ENCODE results near the gene ERO1A.
"Not testable (repeated sequence)": the region's sequence is repeated elsewhere in the genome, so short reads cannot be mapped to it uniquely, and the experiment has no call there.

Gene ERO1A, protein sequence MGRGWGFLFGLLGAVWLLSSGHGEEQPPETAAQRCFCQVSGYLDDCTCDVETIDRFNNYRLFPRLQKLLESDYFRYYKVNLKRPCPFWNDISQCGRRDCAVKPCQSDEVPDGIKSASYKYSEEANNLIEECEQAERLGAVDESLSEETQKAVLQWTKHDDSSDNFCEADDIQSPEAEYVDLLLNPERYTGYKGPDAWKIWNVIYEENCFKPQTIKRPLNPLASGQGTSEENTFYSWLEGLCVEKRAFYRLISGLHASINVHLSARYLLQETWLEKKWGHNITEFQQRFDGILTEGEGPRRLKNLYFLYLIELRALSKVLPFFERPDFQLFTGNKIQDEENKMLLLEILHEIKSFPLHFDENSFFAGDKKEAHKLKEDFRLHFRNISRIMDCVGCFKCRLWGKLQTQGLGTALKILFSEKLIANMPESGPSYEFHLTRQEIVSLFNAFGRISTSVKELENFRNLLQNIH

GRCh38 chr14:52695481-52696091, at the start of gene ERO1A:
ERO1A (minus strand) TSS chr14:52695558; CDS start chr14:52695481, 77 bp downstream.
- DNase-seq: peak; percentile 49

DNA sequence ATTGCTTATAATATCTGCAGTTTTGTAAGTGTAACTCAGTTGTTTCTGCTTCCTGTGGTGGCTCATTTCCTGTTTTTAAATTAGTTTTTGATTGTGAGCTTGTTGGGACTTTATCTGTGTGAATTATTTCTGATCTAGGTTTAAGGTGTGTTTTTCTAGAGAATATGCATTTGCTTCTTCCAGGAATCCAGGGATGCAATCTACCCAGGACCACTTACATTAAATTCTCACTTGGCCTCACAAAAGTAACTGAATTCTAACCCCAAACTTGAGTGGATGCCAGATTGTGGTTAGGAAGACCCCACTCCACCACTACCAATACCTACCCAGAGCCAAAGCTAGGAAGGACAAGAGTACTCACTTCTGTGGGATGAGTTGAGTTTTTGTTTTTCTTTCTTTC, 46.5 kb upstream of the ERO1A start:
- peak; percentile 73 for DNase-seq

DNA sequence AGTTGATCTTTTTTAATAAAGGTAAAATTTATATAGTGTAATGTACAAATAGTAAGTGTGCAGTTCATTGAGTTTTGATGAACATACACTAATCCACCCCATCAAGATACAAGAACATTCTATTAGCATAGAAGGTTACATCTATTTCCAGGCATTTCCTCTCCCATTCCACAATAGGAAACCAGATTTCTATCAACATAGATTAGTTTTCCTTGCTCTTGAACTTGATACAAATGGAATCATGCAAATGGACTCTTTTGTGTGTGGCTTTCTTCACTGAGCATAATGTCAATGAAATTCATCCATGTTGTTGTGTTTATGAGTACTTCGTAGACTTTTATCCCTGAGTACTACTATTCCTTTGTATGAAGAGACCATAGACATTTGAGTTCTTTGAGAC, 45.4 kb upstream of the ERO1A start:
- DNase-seq: no peak

DNA sequence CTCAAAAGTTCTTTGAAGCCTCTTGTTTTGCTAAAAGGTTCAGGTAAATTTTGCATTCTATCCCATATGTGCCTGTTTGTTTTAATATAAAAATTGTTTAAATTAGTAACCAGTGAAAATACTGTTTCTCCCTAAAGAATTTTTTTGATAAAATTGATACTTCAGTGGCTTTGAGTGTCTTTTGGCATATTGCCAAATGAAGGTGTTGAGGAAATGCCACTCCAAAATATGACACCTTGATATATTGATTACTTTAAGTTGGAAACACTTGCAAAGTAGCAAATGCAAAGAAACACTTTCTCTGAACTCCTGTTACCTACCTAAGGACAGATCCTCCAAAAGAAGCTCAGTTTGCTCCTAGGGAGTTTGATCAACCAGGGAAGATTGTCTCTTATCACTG, 43.1 kb upstream of the ERO1A start:
- DNase-seq: no peak

- DNase-seq: no peak
Measured at GRCh38 chr14:52735921-52736489, 40.6 kb upstream of the ERO1A start.

GRCh38 chr14:52733824-52734223, 38.5 kb upstream of the ERO1A start:
- no peak for DNase-seq

DNA sequence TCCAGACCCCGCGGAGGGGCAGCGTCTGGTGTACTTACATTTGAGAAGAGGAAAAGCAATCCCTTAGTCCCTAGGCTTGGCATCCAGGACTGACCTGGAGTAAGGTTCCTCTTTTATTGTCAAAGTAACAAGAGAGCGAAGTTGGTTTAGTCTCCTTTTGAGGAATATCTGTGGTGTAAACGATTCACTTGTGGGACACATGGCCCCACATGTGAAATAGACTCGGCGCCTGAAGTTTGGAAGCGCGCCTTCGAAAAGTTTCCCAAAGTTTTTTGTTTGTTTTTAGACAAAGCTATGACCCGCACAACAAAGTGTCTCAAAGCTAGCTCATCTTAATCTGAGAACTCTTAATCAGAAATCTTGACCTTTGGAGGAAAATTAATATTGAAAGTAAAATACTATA, 35.4 kb upstream of the ERO1A start:
- no peak for DNase-seq

DNA sequence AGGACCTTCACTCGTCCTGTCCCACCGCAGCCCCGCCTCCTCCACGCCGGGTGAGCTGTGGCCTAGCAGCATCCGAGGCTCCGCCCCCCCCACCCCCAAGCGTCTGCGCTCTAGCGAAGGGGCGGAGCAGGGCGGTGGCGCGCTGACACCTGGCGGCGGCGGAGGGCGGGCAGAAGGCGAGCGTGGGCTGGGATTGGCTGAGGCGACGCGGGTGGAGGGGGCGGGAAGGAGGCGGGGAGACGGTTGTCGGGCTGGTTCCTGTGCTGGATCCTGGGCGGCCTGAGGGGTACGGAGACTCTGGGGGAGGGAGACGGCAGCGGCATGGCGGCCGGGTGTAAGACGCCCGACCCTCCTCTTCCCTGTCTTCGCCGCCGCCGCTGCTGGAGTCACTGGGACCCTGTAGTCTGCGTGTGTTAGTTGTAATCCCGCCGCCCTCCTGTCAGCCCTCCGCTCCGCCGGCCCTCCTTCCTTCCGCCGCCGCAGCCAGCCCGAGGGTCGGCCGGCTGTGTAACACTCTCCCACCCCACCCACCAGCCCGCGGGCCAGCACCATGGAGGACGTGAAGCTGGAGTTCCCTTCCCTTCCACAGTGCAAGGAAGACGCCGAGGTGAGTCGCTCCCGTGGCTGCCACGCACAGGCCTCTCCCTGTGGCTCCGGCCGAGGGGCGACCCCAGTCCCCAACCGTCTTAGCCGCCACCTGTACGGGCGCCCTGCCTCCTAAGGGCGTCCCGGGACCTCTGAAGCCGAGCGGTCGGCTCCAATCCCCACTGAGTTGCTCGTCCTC, 34.8 kb upstream of the ERO1A start, which contains the start of gene STYX:
STYX (plus strand) TSS at position 242 of the 784 bp plus-strand sequence; CDS start at position 551, 309 bp downstream.
- peak; percentile 96 for DNase-seq

DNA sequence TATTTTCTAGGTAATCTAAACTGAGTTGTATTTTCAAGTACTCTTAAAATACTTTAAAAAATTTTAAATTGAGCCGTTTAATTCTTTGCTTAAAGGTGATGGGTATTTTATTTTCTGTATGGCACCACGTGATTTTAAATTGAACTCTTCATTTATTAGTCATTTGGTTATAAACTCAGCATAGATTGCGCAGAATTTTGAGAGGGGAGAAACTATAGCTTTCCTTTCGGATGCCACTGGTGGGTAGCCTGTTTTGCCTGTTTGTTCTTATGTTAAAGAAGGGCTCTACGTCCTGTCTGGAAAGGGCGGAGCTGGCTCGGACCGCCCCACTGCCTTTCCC, 34.2 kb upstream of the ERO1A start:
- DNase-seq: no peak

GRCh38 chr14:52729035-52729434, 33.7 kb upstream of the ERO1A start:
- not testable (repeated sequence) for DNase-seq

DNA sequence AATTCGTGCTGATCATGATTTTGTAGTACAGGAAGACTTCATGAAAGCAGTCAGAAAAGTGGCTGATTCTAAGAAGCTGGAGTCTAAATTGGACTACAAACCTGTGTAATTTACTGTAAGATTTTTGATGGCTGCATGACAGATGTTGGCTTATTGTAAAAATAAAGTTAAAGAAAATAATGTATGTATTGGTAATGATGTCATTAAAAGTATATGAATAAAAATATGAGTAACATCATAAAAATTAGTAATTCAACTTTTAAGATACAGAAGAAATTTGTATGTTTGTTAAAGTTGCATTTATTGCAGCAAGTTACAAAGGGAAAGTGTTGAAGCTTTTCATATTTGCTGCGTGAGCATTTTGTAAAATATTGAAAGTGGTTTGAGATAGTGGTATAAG, 32.2 kb upstream of the ERO1A start:
- DNase-seq: not testable (repeated sequence)

GRCh38 chr14:52724360-52724644, 28.9 kb upstream of the ERO1A start:
- no peak for DNase-seq

DNA sequence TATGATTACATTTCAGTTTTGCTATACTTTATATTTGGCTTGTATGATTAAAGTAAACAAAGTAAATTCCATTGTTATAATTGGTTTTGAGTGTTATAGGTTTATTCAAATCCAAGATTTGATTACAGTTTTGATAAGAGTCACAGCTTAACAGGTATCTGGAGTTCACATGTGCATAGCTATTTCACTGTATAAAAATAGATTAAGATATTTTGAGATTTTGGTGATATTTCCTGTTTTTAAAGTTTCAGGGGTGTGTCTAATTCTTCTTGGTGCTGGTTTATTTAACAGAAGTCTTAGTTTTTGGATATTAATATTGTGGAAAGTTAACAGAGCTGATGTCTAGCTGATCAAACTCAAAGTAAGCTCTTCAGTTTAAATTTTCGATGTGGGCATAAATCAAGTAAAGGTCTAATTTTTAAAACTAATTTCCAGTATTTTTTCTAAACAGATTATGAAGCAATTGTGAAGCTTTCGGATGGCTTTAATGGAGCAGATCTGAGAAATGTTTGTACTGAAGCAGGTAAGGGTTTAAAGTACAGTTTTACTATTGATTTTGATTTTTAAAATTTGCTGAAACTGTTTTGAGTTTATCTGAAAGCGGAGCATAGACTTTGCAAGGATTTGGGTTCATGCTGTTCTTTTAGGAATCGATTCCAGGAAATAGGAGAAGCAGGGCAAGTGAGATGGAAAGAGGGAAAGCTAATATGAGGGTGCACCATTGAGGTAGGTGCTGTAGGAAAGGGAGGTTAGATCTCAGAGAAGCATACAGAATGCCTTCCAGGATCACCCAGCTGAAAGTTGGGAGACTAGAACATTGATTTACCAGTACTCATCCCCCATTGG, 28.4 kb upstream of the ERO1A start:
- no peak for DNase-seq

DNA sequence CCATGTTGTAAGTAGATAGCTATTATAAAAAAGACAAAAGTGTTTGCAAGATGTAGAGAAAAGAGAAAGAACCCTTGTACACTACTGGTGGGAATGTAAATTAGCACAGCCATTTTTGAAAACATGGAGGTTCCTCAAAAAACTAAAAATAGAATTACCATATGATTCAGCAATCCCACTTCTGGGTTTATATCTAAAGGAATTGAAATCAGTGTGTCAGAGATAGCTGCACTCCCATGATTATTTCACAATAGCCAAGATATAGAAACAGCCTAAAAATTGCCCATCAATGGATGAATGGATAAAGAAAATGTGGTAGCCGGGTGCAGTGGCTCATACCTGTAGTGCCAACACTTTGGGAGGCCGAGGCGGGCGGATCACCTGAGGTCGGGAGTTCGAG, 20.8 kb upstream of the ERO1A start:
- DNase-seq: no peak

DNA sequence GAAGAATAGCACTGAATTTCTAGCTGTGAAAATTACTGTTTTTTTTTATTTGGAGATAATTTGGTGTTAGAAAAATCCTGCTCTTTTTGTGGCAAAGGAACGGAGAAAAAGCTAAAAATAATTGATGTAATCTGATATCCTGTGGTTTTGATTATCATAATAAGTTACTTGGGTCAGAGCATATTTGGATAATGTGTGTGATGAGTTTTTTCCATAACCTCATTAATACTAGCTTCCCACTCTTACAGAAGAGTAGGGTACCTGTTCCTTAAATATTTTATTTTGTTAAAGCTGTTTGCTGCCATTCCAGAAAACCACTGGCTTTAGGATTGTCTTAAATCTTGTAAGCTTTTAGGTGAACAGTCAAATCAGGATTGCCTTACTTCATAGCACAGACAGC, 16.3 kb upstream of the ERO1A start:
- no peak for DNase-seq

DNA sequence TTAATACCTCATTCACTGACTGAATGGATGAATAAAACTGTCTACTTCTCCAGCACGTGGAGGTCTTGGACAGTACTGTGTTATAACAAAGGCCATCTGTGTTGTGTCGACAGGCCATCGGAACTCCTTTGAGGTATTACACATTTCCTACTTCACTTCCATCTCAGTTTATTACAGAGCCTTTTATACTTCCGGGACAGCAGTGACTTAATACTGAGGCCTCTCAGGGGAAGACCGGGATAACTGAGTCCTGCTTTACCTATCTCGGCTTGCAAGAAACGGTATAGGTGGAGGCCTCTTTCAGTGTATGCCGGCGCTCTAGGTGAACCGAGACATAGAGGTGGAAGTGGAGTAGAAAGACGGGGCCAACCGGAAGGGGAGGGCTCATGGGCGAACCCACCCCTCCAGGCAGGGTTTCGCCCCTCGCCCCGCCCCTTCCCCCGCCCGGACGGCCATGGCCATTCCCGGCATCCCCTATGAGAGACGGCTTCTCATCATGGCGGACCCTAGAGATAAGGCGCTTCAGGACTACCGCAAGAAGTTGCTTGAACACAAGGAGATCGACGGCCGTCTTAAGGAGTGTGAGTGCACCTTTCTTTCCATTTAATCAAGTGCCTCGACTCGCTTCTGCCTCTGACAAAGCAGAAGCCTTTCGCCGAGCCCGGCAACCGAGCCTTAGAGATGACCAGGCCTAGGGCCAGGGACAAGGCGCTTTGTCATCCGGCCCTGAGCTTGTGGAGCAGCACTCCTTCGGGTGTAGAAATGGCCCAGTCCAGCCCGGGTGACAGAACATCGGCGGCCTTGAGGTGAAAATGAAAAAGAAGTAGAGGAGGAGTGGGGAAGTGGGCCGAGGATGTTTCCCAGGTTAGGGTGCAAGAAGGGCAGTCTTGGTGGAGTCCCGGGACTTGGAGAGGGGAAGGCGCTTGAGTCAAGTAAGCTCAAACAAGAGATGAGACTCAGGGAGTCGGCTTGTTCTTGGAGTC, 11.7 kb upstream of the ERO1A start, which contains the start of gene PSMC6:
PSMC6 (plus strand) TSS at position 477 of the 983 bp plus-strand sequence; CDS start at position 497, 20 bp downstream.
- peak; percentile 91 for DNase-seq

DNA sequence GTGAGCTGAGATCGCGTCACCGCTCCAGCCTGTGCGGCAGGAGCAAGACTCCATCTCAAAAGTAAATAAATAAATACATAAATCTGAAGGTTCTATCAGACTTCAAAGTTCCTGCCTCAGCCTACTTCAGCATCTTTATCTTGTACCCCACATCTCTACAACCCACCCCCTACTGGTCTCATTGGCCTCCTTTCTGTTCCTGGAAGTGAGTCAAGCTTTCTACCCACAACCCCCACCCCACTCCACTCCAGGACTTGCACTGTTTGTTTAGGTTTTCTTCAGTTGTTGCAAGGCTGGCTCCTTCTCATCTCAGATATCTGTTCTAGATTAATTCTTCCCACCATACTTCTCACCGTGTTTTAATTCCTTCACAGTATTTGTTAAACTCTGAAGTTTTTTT, 10.9 kb upstream of the ERO1A start:
- peak; percentile 75 for DNase-seq

DNA sequence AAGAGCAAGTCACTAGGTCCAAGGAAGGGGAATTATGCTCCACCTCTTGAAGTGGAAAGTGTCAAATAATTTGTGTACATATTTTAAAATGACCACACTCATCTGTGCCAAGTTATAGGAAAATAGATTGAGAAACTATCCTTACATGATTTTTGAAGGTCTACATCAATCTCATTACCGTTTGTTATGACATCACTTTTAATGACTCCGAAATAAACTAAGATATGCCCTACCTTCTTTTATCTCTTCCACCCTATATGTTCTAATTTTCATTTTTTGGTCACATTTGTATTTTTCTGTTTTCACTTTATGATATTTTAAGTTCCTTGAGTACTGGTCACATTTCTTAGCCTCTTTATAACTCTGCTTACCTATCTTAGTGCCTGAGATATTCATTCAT, 8.3 kb upstream of the ERO1A start:
- no peak for DNase-seq

DNA sequence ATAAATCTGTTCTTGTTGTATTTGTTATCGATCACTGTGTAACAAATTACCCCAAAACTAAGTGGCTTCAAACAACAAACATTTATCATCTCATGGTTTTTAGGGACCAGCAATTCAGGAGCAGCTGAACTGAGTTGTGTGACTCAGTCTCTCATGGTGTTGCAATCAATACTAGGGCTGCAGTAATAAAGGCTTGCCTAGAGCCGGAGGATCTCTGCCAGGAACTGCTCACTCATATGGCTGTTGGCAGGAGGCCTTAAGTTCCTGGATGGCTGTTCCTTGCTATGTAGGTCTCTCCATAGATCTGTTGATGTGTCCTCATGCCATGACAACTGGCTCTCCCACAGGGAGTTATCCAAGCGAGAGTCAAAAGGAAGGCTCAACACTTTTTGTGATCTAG, 7.9 kb upstream of the ERO1A start:
- DNase-seq: no peak

GRCh38 chr14:52701223-52701622, 5.9 kb upstream of the ERO1A start:
- DNase-seq: no peak

DNA sequence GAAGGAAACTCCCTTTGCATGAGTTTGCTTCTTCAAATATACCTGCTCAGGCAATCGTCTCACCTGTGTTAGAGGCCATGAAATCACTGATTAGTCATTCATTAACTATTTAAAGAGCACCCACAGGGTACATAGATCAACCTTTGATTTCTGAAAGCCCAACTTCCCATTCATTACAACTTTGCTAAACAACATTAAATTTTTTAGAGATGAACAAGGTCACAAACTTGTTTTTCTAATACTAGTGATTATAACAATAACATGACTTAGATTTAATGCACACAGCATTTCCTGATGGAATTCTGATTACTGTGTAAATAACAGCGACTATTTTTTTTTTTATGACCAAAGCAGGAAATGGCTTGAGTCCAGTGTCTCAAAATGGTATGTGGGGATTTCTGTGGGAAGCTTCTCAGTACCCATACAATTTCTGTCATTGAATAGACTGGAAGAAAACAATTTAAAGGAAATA, 5.4 kb upstream of the ERO1A start:
- DNase-seq: no peak

All from CD4-positive, alpha-beta T cell treated with Interleukin-4 for 4 hours (primary cell).